HEK293 (cell line): ENCODE measurements around the gene ILDR1.

Experiments used
- CTCF ChIA-PET: fragments of 350-600 bp; formaldehyde crosslinking; extraction: SDS; loops from one replicate; lab custom pipeline; 2021; ENCODE audit warnings: antibody characterized with exemption; lab: Yijun Ruan, JAX
- POLR2A ChIA-PET: fragments of 300-600 bp; formaldehyde crosslinking; extraction: SDS; loops from one replicate; lab custom pipeline; 2020; ENCODE audit warnings: antibody characterized with exemption, inconsistent platforms; lab: Yijun Ruan, JAX
- H3K27ac ChIP-seq: fragments of 200-500 bp; sonication (Bioruptor generic); 2 replicates; pipeline ENCODE4 v1.5.1; 2014; ENCODE audit warnings: low read depth, low read length, control low read depth, inconsistent platforms; ENCODE audit errors: extremely low read depth
- H3K36me3 ChIP-seq, 2 experiments: fragments of 200-500 bp in 1 of 2; sonication (Bioruptor generic) in 1 of 2; 1 replicate in 1 of 2; 2 replicates in 1 of 2; pipeline ENCODE4 v1.5.1; 2014 to 2017; ENCODE audit warnings: inconsistent platforms in 2 of 2, low read length in 2 of 2; ENCODE audit not compliant: control insufficient read depth in 2 of 2, insufficient read depth in 1 of 2
- H3K4me1 ChIP-seq: fragments of 200-500 bp; sonication (Bioruptor generic); 2 replicates; pipeline ENCODE4 v1.5.1; 2014; ENCODE audit warnings: mild to moderate bottlenecking, low read length, inconsistent platforms; ENCODE audit not compliant: control insufficient read depth, insufficient read depth
- H3K4me3 ChIP-seq: 2 replicates; pipeline ENCODE4 v1.5.1; 2011; ENCODE audit warnings: low read depth, mild to moderate bottlenecking, control low read depth, low read length, moderate library complexity
- H3K9me3 ChIP-seq: fragments of 200-500 bp; sonication (Bioruptor generic); 2 replicates; pipeline ENCODE4 v1.5.1; 2014; ENCODE audit warnings: low read depth, low read length, inconsistent platforms; ENCODE audit not compliant: control insufficient read depth, insufficient read depth
- BCL11B ChIP-seq: fragments of 450-650 bp; formaldehyde crosslinking; IDR thresholded peaks from 2 replicates; pipeline ENCODE4 v1.5.1; 2016; ENCODE audit warnings: low read depth, missing biosample characterization, missing genetic modification characterization
- GLI2 ChIP-seq: fragments of 450-650 bp; formaldehyde crosslinking; IDR thresholded peaks from 2 replicates; pipeline ENCODE4; 2017; ENCODE audit warnings: missing biosample characterization, missing genetic modification characterization, low read depth, borderline replicate concordance
- IKZF3 ChIP-seq: fragments of 450-650 bp; IDR thresholded peaks from 2 replicates; pipeline ENCODE4 v1.5.0; 2018; ENCODE audit warnings: missing biosample characterization, mild to moderate bottlenecking, missing genetic modification characterization, moderate library complexity
- KLF16 ChIP-seq: fragments of 450-650 bp; formaldehyde crosslinking; IDR thresholded peaks from 2 replicates; pipeline ENCODE4 v1.5.1; 2017; ENCODE audit warnings: missing biosample characterization, missing genetic modification characterization
- OSR2 ChIP-seq: fragments of 450-650 bp; formaldehyde crosslinking; IDR thresholded peaks from 2 replicates; pipeline ENCODE4 v1.5.1; 2016; ENCODE audit warnings: missing biosample characterization, missing genetic modification characterization
- WT1 ChIP-seq: fragments of 450-650 bp; formaldehyde crosslinking; IDR thresholded peaks from 2 replicates; pipeline ENCODE4 v1.5.1; 2016; ENCODE audit warnings: missing biosample characterization, missing genetic modification characterization
- YY1 ChIP-seq: fragments of 450-650 bp; formaldehyde crosslinking; IDR thresholded peaks from 2 replicates; pipeline ENCODE4 v1.5.1; 2018; ENCODE audit warnings: missing biosample characterization, missing genetic modification characterization
- ZBTB48 ChIP-seq: fragments of 450-650 bp; formaldehyde crosslinking; IDR thresholded peaks from 2 replicates; pipeline ENCODE4 v1.5.1; 2016; ENCODE audit warnings: missing biosample characterization, missing genetic modification characterization
- ZNF155 ChIP-seq: fragments of 450-650 bp; formaldehyde crosslinking; IDR thresholded peaks from 2 replicates; pipeline ENCODE4 v1.5.1; 2016; ENCODE audit warnings: missing biosample characterization, missing genetic modification characterization
- ZNF324 ChIP-seq: fragments of 450-650 bp; formaldehyde crosslinking; IDR thresholded peaks from 2 replicates; pipeline ENCODE4 v1.5.1; 2016; ENCODE audit warnings: missing biosample characterization, missing genetic modification characterization
- ZNF354C ChIP-seq: fragments of 450-650 bp; formaldehyde crosslinking; IDR thresholded peaks from 2 replicates; pipeline ENCODE4 v1.5.1; 2016; ENCODE audit warnings: missing biosample characterization, missing genetic modification characterization, low read depth, borderline replicate concordance
- ZNF391 ChIP-seq: fragments of 450-650 bp; formaldehyde crosslinking; IDR thresholded peaks from 2 replicates; pipeline ENCODE4 v1.5.1; 2016; ENCODE audit warnings: low read depth, missing biosample characterization, missing genetic modification characterization, borderline replicate concordance
- ZNF394 ChIP-seq: fragments of 450-650 bp; formaldehyde crosslinking; IDR thresholded peaks from 2 replicates; pipeline ENCODE4 v1.5.1; 2016; ENCODE audit warnings: missing biosample characterization, missing genetic modification characterization, mild to moderate bottlenecking, moderate library complexity, borderline replicate concordance
- ZNF561 ChIP-seq: fragments of 450-650 bp; IDR thresholded peaks from 2 replicates; pipeline ENCODE4 v1.5.1; 2018; ENCODE audit warnings: missing biosample characterization, missing genetic modification characterization, borderline replicate concordance
- ZNF621 ChIP-seq: fragments of 450-650 bp; formaldehyde crosslinking; IDR thresholded peaks from 2 replicates; pipeline ENCODE4 v1.5.1; 2017; ENCODE audit warnings: missing biosample characterization, missing genetic modification characterization
- ZNF629 ChIP-seq: fragments of 450-650 bp; formaldehyde crosslinking; IDR thresholded peaks from 2 replicates; pipeline ENCODE4 v1.5.1; 2017; ENCODE audit warnings: missing biosample characterization, missing genetic modification characterization
- ZNF701 ChIP-seq: fragments of 450-650 bp; formaldehyde crosslinking; IDR thresholded peaks from 2 replicates; pipeline ENCODE4 v1.5.1; 2016; ENCODE audit warnings: missing biosample characterization, missing genetic modification characterization
- ZNF776 ChIP-seq: fragments of 450-650 bp; formaldehyde crosslinking; IDR thresholded peaks from 2 replicates; pipeline ENCODE4 v1.5.0; 2017; ENCODE audit warnings: missing biosample characterization, missing genetic modification characterization, borderline replicate concordance
- ZSCAN4 ChIP-seq: fragments of 450-650 bp; formaldehyde crosslinking; IDR thresholded peaks from 2 replicates; pipeline ENCODE4 v1.5.1; 2017; ENCODE audit warnings: missing biosample characterization, missing genetic modification characterization
- TF ChIP-seq, protein P1 (sequence below): fragments of 450-650 bp; formaldehyde crosslinking; IDR thresholded peaks from 2 replicates; pipeline ENCODE4; 2016; ENCODE audit warnings: missing biosample characterization, missing genetic modification characterization
- TF ChIP-seq, protein P2 (sequence below): fragments of 450-650 bp; formaldehyde crosslinking; IDR thresholded peaks from 2 replicates; pipeline ENCODE4 v1.5.1; 2016; ENCODE audit warnings: missing biosample characterization, missing genetic modification characterization
- TF ChIP-seq, protein P3 (sequence below): fragments of 450-650 bp; formaldehyde crosslinking; IDR thresholded peaks from 2 replicates; pipeline ENCODE4 v1.5.1; 2016; ENCODE audit warnings: missing biosample characterization, missing genetic modification characterization, low read depth
- TF ChIP-seq, protein P4 (sequence below): fragments of 450-650 bp; formaldehyde crosslinking; IDR thresholded peaks from 2 replicates; pipeline ENCODE4 v1.5.1; 2016; ENCODE audit warnings: missing biosample characterization, missing genetic modification characterization
- TF ChIP-seq, protein P5 (sequence below): fragments of 450-650 bp; formaldehyde crosslinking; IDR thresholded peaks from 2 replicates; pipeline ENCODE4 v1.5.1; 2016; ENCODE audit warnings: missing biosample characterization, missing genetic modification characterization

The ILDR1 gene

GRCh38 chr3:121996441-121996840, 25.6 kb downstream of the ILDR1 start:
- H3K9me3 ChIP-seq = no peaks in the 10 kb centered on the region
- no peaks in the 10 kb centered on the region for H3K36me3 ChIP-seq
- TF ChIP-seq WT1 (no peak), ZNF354C (no peak), YY1 (tag by site-specific recombination) (no peak), ZBTB48 (tag by site-specific recombination) (no peak), ZNF561 (tag by site-specific recombination) (no peak), KLF16 (tag by site-specific recombination) (no peak), ZNF629 (tag by site-specific recombination) (no peak)
- TF ChIP-seq, protein P1, sequence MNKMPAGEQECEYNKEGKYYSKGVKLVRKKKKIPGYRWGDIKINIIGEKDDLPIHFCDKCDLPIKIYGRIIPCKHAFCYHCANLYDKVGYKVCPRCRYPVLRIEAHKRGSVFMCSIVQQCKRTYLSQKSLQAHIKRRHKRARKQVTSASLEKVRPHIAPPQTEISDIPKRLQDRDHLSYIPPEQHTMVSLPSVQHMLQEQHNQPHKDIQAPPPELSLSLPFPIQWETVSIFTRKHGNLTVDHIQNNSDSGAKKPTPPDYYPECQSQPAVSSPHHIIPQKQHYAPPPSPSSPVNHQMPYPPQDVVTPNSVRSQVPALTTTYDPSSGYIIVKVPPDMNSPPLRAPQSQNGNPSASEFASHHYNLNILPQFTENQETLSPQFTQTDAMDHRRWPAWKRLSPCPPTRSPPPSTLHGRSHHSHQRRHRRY (tag by site-specific recombination) = no peak
- TF ChIP-seq, protein P2, sequence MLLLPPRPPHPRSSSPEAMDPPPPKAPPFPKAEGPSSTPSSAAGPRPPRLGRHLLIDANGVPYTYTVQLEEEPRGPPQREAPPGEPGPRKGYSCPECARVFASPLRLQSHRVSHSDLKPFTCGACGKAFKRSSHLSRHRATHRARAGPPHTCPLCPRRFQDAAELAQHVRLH = no peak
- ChIA-PET CTCF (interaction anchor here (0.6 to 2.0 kb wide), 10 partner anchors 10 to 450 kb away, joined by 4 to 9 read pairs (median 6); partner anchors contain the start of gene POLQ), POLR2A (no interaction called here)
- H3K4me1 ChIP-seq = no peaks in the 10 kb centered on the region; the same call in 1 of the 2 replicates
- H3K27ac ChIP-seq = no peak overlapping the region
- H3K4me3 ChIP-seq = no peak overlapping the region

GRCh38 chr3:121995161-121996137, 26.6 kb downstream of the ILDR1 start:
- POLR2A ChIA-PET = no interaction called here
- CTCF ChIA-PET = interaction anchor here (0.5 to 2.0 kb wide), 22 partner anchors 9 to 588 kb away, joined by 3 to 9 read pairs (median 5); partner anchors contain the start of genes CD86 and POLQ

DNA sequence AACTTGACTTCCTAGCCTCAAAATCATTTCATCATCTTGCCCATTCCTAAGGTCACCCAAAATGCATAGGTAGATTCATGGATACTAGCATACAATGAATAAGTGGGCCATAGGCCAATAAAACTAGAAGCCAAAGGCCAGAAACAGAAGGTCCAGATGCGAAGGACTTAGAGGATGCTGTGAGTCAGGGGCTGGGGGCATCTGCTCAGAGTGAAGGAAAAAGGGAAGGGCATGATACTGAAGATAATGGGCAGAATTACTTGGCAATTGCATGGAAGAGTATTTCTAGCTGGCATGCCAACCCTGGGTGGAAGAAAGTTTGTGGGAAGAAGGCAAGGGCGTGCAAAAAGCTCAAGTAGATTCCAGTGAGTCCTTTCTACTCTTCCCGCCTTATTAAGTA, 27.5 kb downstream of the ILDR1 start:
- no peaks in the 10 kb centered on the region; the same call in 1 of the 2 replicates for H3K4me1 ChIP-seq
- ChIA-PET POLR2A (no interaction called here), CTCF (interaction anchor here (0.7 to 1.7 kb wide), 4 partner anchors 11 to 182 kb away, joined by 3 to 7 read pairs (median 6); no protein-coding TSS in a partner anchor)
- no peak overlapping the region for H3K27ac ChIP-seq
- no peaks in the 10 kb centered on the region for H3K36me3 ChIP-seq
- no peaks in the 10 kb centered on the region for H3K9me3 ChIP-seq
- H3K4me3 ChIP-seq = no peak overlapping the region
- TF ChIP-seq, protein P3, sequence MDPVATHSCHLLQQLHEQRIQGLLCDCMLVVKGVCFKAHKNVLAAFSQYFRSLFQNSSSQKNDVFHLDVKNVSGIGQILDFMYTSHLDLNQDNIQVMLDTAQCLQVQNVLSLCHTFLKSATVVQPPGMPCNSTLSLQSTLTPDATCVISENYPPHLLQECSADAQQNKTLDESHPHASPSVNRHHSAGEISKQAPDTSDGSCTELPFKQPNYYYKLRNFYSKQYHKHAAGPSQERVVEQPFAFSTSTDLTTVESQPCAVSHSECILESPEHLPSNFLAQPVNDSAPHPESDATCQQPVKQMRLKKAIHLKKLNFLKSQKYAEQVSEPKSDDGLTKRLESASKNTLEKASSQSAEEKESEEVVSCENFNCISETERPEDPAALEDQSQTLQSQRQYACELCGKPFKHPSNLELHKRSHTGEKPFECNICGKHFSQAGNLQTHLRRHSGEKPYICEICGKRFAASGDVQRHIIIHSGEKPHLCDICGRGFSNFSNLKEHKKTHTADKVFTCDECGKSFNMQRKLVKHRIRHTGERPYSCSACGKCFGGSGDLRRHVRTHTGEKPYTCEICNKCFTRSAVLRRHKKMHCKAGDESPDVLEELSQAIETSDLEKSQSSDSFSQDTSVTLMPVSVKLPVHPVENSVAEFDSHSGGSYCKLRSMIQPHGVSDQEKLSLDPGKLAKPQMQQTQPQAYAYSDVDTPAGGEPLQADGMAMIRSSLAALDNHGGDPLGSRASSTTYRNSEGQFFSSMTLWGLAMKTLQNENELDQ (tag by site-specific recombination) = no peak
- no peak for TF ChIP-seq ZNF391 (tag by site-specific recombination)
- TF ChIP-seq IKZF3 (tag by site-specific recombination) = no peak
- no peak for TF ChIP-seq ZNF776 (tag by site-specific recombination)
- TF ChIP-seq ZSCAN4 (tag by site-specific recombination) = no peak
- TF ChIP-seq OSR2 (tag by site-specific recombination) = no peak
- TF ChIP-seq ZNF155 (tag by site-specific recombination) = no peak
- TF ChIP-seq ZNF324 (tag by site-specific recombination) = no peak
- TF ChIP-seq GLI2 = no peak
- TF ChIP-seq, protein P4, sequence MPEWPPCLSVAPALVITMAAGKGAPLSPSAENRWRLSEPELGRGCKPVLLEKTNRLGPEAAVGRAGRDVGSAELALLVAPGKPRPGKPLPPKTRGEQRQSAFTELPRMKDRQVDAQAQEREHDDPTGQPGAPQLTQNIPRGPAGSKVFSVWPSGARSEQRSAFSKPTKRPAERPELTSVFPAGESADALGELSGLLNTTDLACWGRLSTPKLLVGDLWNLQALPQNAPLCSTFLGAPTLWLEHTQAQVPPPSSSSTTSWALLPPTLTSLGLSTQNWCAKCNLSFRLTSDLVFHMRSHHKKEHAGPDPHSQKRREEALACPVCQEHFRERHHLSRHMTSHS (tag by site-specific recombination) = no peak
- TF ChIP-seq ZNF701 (tag by site-specific recombination) = no peak
- no peak for TF ChIP-seq BCL11B
- TF ChIP-seq, protein P2 = no peak
- TF ChIP-seq, protein P5, sequence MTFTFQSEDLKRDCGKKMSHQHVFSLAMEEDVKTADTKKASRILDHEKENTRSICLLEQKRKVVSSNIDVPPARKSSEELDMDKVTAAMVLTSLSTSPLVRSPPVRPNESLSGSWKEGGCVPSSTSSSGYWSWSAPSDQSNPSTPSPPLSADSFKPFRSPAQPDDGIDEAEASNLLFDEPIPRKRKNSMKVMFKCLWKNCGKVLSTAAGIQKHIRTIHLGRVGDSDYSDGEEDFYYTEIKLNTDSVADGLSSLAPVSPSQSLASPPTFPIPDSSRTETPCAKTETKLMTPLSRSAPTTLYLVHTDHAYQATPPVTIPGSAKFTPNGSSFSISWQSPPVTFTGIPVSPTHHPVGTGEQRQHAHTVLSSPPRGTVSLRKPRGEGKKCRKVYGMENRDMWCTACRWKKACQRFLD (tag by site-specific recombination) = no peak

More at GRCh38 chr3:121995161-121996137, 26.6 kb downstream of the ILDR1 start:
- Histone ChIP-seq H3K4me3 (no peak overlapping the region), H3K36me3 (no peaks in the 10 kb centered on the region)
- TF ChIP-seq ZNF394 (peak; percentile 50; the same call in 1 of the 2 replicates), ZNF621 (tag by site-specific recombination) (no peak)
- TF ChIP-seq, all 188 proteins: peak for 1
- no peaks in the 10 kb centered on the region; the same call in 1 of the 2 replicates for H3K4me1 ChIP-seq
- H3K27ac ChIP-seq = no peak overlapping the region
- H3K9me3 ChIP-seq = no peaks in the 10 kb centered on the region
